GM20000 (cell line): Measurements from ENCODE around the gene MSI2.
A peak's percentile ranks its signal among the peaks of the same experiment; 100 is the strongest.

Experiments used
- DNase-seq: peaks from one replicate; pipeline ENCODE4 v3.0.0; 2012; ENCODE audit warnings: low spot score
- CTCF ChIP-seq: IDR thresholded peaks from 2 replicates; pipeline ENCODE4 v1.5.1; 2012; ENCODE audit warnings: mild to moderate bottlenecking, control low read depth; ENCODE audit errors: extremely low read depth, missing control alignments

MSI2 gene

GRCh38 chr17:57255776-57256681 is at the start of gene MSI2:
MSI2 (plus strand) TSS chr17:57256523; CDS start chr17:57256743, 220 bp downstream.
- peak; percentile 92 for DNase-seq
- TF ChIP-seq CTCF: no peak

GRCh38 chr17:57206928-57207327 is 49.4 kb upstream of the MSI2 start:
- TF ChIP-seq CTCF: no peak
- DNase-seq: no peak

GRCh38 chr17:57207396-57207795 is 48.9 kb upstream of the MSI2 start:
- TF ChIP-seq CTCF: no peak

GRCh38 chr17:57210224-57210553 is 46.1 kb upstream of the MSI2 start:
- DNase-seq: no peak
- TF ChIP-seq CTCF: no peak

More at GRCh38 chr17:57207396-57207795, 48.9 kb upstream of the MSI2 start:
- no peak for DNase-seq

- DNase-seq: no peak
- TF ChIP-seq CTCF: no peak
Observed at GRCh38 chr17:57210972-57211411, 45.3 kb upstream of the MSI2 start.

GRCh38 chr17:57211543-57211942 is 44.8 kb upstream of the MSI2 start:
- no peak for DNase-seq
- TF ChIP-seq CTCF: no peak

GRCh38 chr17:57213180-57213825 is 43.0 kb upstream of the MSI2 start:
- no peak for DNase-seq
- no peak for TF ChIP-seq CTCF
